ENCODE measurements around the gene MRTFA.
A peak's percentile ranks its signal among the peaks of the same experiment; 100 is the strongest.

MRTFA gene

GRCh38 chr22:40529821-40530220 is 106.7 kb downstream of the MRTFA start:
- TF ChIP-seq GATA1 (IDR thresholded peaks at IDR 0.05; ENCODE audit: low read depth, low read length) = no peak
- no peak for TF ChIP-seq POLR2A (IDR thresholded peaks at IDR 0.05; ENCODE audit: low read length)
- no peak for DNase-seq

- DNase-seq = no peak
- TF ChIP-seq POLR2A (IDR thresholded peaks at IDR 0.05; ENCODE audit: low read length) (no peak), GATA1 (IDR thresholded peaks at IDR 0.05; ENCODE audit: low read depth, low read length) (no peak)
Observed at GRCh38 chr22:40526960-40527359, 109.6 kb downstream of the MRTFA start.

GRCh38 chr22:40525250-40525884 is 111.2 kb downstream of the MRTFA start:
- TF ChIP-seq GATA1 (IDR thresholded peaks at IDR 0.05; ENCODE audit: low read depth, low read length) = no peak
- TF ChIP-seq POLR2A (IDR thresholded peaks at IDR 0.05; ENCODE audit: low read length) = no peak
- peak; percentile 63 to 79 for DNase-seq

GRCh38 chr22:40524392-40525249 is 111.9 kb downstream of the MRTFA start:
- TF ChIP-seq GATA1 (IDR thresholded peaks at IDR 0.05; ENCODE audit: low read depth, low read length) (no peak), POLR2A (IDR thresholded peaks at IDR 0.05; ENCODE audit: low read length) (no peak)
- peak; percentile 16 to 32 for DNase-seq

- no peak for TF ChIP-seq GATA1 (IDR thresholded peaks at IDR 0.05; ENCODE audit: low read depth, low read length)
- TF ChIP-seq POLR2A (IDR thresholded peaks at IDR 0.05; ENCODE audit: low read length) = no peak
- no peak for DNase-seq
Observed at GRCh38 chr22:40522141-40522540, 114.4 kb downstream of the MRTFA start.

GRCh38 chr22:40521046-40521445 is 115.5 kb downstream of the MRTFA start:
- DNase-seq = no peak

GRCh38 chr22:40520562-40520961 is 116.0 kb downstream of the MRTFA start:
- no peak for TF ChIP-seq GATA1 (IDR thresholded peaks at IDR 0.05; ENCODE audit: low read depth, low read length)
- no peak for TF ChIP-seq POLR2A (IDR thresholded peaks at IDR 0.05; ENCODE audit: low read length)
- DNase-seq = no peak

More at GRCh38 chr22:40521046-40521445, 115.5 kb downstream of the MRTFA start:
- TF ChIP-seq POLR2A (IDR thresholded peaks at IDR 0.05; ENCODE audit: low read length) (no peak), GATA1 (IDR thresholded peaks at IDR 0.05; ENCODE audit: low read depth, low read length) (no peak)

GRCh38 chr22:40519948-40520331 is 116.6 kb downstream of the MRTFA start:
- TF ChIP-seq POLR2A (IDR thresholded peaks at IDR 0.05; ENCODE audit: low read length) = no peak
- no peak for DNase-seq

GRCh38 chr22:40519284-40519947 is 117.1 kb downstream of the MRTFA start:
- DNase-seq = no peak
- TF ChIP-seq GATA1 (IDR thresholded peaks at IDR 0.05; ENCODE audit: low read depth, low read length) = no peak
- TF ChIP-seq POLR2A (IDR thresholded peaks at IDR 0.05; ENCODE audit: low read length) = no peak

- DNase-seq = no peak
- TF ChIP-seq POLR2A (IDR thresholded peaks at IDR 0.05; ENCODE audit: low read length) (no peak), GATA1 (IDR thresholded peaks at IDR 0.05; ENCODE audit: low read depth, low read length) (no peak)
Observed at GRCh38 chr22:40518840-40519239, 117.7 kb downstream of the MRTFA start.

- TF ChIP-seq GATA1 (IDR thresholded peaks at IDR 0.05; ENCODE audit: low read depth, low read length) (no peak), POLR2A (IDR thresholded peaks at IDR 0.05; ENCODE audit: low read length) (no peak)
- no peak for DNase-seq
Observed at GRCh38 chr22:40517631-40518030, 118.9 kb downstream of the MRTFA start.

- TF ChIP-seq POLR2A (IDR thresholded peaks at IDR 0.05; ENCODE audit: low read length) = no peak
- no peak for TF ChIP-seq GATA1 (IDR thresholded peaks at IDR 0.05; ENCODE audit: low read depth, low read length)
- DNase-seq = no peak
Observed at GRCh38 chr22:40516416-40516815, 120.1 kb downstream of the MRTFA start.

GRCh38 chr22:40512426-40513136 is 123.9 kb downstream of the MRTFA start:
- TF ChIP-seq GATA1 (IDR thresholded peaks at IDR 0.05; ENCODE audit: low read depth, low read length) (no peak), POLR2A (IDR thresholded peaks at IDR 0.05; ENCODE audit: low read length) (no peak)
- DNase-seq = no peak

- TF ChIP-seq GATA1 (IDR thresholded peaks at IDR 0.05; ENCODE audit: low read depth, low read length) (no peak), POLR2A (IDR thresholded peaks at IDR 0.05; ENCODE audit: low read length) (no peak)
- no peak for DNase-seq
Observed at GRCh38 chr22:40511604-40512003, 124.9 kb downstream of the MRTFA start.

Measured in erythroblast (primary cell).